H1 (cell line): ENCODE data around the gene HECTD1. TPM values are rescaled to one million over a fixed set of nuclear protein-coding genes. Genes with fewer than 3 reads are reported as not detected.
"Not testable (repeated sequence)": the region's sequence is repeated elsewhere in the genome, so short reads cannot be mapped to it uniquely, and the experiment has no call there.

ENCODE experiments used
- CTCF ChIA-PET: fragments of 300-600 bp; sonication (Branson Sonifier 250); formaldehyde crosslinking; loops from one replicate; lab custom pipeline; 2021; ENCODE audit not compliant: partially characterized antibody; lab: Charles Lee
- POLR2A ChIA-PET: fragments of 300-600 bp; sonication (Branson Sonifier 250); formaldehyde crosslinking; loops from one replicate; lab custom pipeline; 2021; ENCODE audit warnings: inconsistent platforms; ENCODE audit not compliant: partially characterized antibody; lab: Charles Lee
- DNase-seq, 2 experiments: peaks; one replicate each; pipeline versions ENCODE4 v3.0.0 to v3.0.0-alpha.2; 2010 to 2022; ENCODE audit warnings: low spot score in 2 of 2, low read depth in 1 of 2, mixed read lengths in 1 of 2
- FAIRE-seq: peaks from 2 replicates; lab custom pipeline; 2011; peaks lifted over from hg19 to GRCh38; lab: Jason Lieb, UNC
- H2AFZ ChIP-seq: 2 replicates; pipeline ENCODE4 v1.8.1; 2012; ENCODE audit warnings: low read length, inconsistent platforms
- H2AK5ac ChIP-seq: 2 replicates; pipeline ENCODE4 v1.6.1; 2013; ENCODE audit warnings: low read depth, low read length
- H2BK120ac ChIP-seq: replicated peaks from 2 replicates; pipeline ENCODE3; 2013; ENCODE audit warnings: low read depth, low read length, inconsistent platforms
- H2BK12ac ChIP-seq: 2 replicates; pipeline ENCODE4 v1.6.1; 2013; ENCODE audit warnings: low read depth, low read length
- H2BK15ac ChIP-seq: 2 replicates; pipeline ENCODE4 v1.6.1; 2013; ENCODE audit warnings: low read length
- H2BK20ac ChIP-seq: 2 replicates; pipeline ENCODE4 v1.6.1; 2013; ENCODE audit warnings: low read length
- H2BK5ac ChIP-seq: 2 replicates; pipeline ENCODE4 v1.6.1; 2013; ENCODE audit warnings: low read depth, low read length
- H3K14ac ChIP-seq: 2 replicates; pipeline ENCODE4 v1.6.1; 2013; ENCODE audit warnings: inconsistent platforms; ENCODE audit not compliant: insufficient read length
- H3K18ac ChIP-seq: 2 replicates; pipeline ENCODE4 v1.6.1; 2013; ENCODE audit warnings: low read length; ENCODE audit errors: extremely low read depth
- H3K23ac ChIP-seq: 2 replicates; pipeline ENCODE4 v1.6.1; 2013; ENCODE audit warnings: inconsistent platforms; ENCODE audit not compliant: insufficient read length
- H3K23me2 ChIP-seq: 2 replicates; pipeline ENCODE4 v1.6.1; 2013; ENCODE audit warnings: low read depth, low read length
- H3K27ac ChIP-seq: 2 replicates; pipeline ENCODE4 v1.6.1; 2011; ENCODE audit warnings: low read depth, low read length, inconsistent platforms
- H3K27me3 ChIP-seq, 4 experiments: replicated peaks in 1 of 4; 1 replicate in 1 of 4; 2 replicates in 3 of 4; pipeline versions ENCODE4 v1.6.1 to v1.8.1; 2011 to 2013; ENCODE audit warnings: low read length in 3 of 4, mild to moderate bottlenecking in 3 of 4, inconsistent platforms in 2 of 4, mixed read lengths in 2 of 4, moderate library complexity in 1 of 4; ENCODE audit not compliant: control insufficient read depth in 3 of 4, insufficient read depth in 3 of 4; ENCODE audit errors: extremely low read depth in 1 of 4
- H3K36me3 ChIP-seq, 4 experiments: 2 replicates each; pipeline versions ENCODE4 v1.6.1 to v1.8.1; 2011 to 2013; ENCODE audit warnings: mild to moderate bottlenecking in 4 of 4, low read length in 3 of 4, moderate library complexity in 2 of 4, control low read depth in 1 of 4, inconsistent platforms in 1 of 4; ENCODE audit not compliant: insufficient read depth in 4 of 4, control insufficient read depth in 2 of 4
- H3K4ac ChIP-seq: replicated peaks from 2 replicates; pipeline ENCODE3; 2013; ENCODE audit warnings: low read length, low read depth, mixed read lengths, inconsistent platforms; ENCODE audit not compliant: insufficient read length
- H3K4me1 ChIP-seq, 4 experiments: replicated peaks in 1 of 4; 1 replicate in 1 of 4; 2 replicates in 3 of 4; pipeline versions ENCODE4 v1.6.1 to v1.8.1; 2011 to 2013; ENCODE audit warnings: low read length in 3 of 4, inconsistent platforms in 2 of 4, mixed read lengths in 1 of 4; ENCODE audit not compliant: insufficient read depth in 4 of 4, control insufficient read depth in 3 of 4
- H3K4me2 ChIP-seq, 2 experiments: 2 replicates each; pipeline versions ENCODE4 v1.6.1 to v1.8.1; 2011 to 2013; ENCODE audit warnings: low read depth in 2 of 2, low read length in 2 of 2, control low read depth in 1 of 2, inconsistent platforms in 1 of 2, mild to moderate bottlenecking in 1 of 2; ENCODE audit not compliant: insufficient read depth in 1 of 2
- H3K4me3 ChIP-seq, 4 experiments: fragments of 200-600, 300-600 bp in 1 of 4; sonication (generic), shearing (Covaris generic), sonication (Bioruptor Twin) in 1 of 4; 2 replicates each; pipeline versions ENCODE4 v1.5.1 to v1.8.1; 2011 to 2016; ENCODE audit warnings: low read length in 4 of 4, low read depth in 3 of 4, control low read depth in 2 of 4, inconsistent platforms in 2 of 4, mild to moderate bottlenecking in 2 of 4, mixed read lengths in 1 of 4, moderate library complexity in 1 of 4; ENCODE audit not compliant: insufficient read depth in 2 of 4; ENCODE audit errors: extremely low read depth in 1 of 4
- H3K56ac ChIP-seq: replicated peaks from 2 replicates; pipeline ENCODE3; 2013; ENCODE audit warnings: low read depth, mild to moderate bottlenecking, mixed read lengths, low read length, inconsistent platforms; ENCODE audit not compliant: insufficient read length
- H3K79me1 ChIP-seq: 2 replicates; pipeline ENCODE4 v1.6.1; 2013; ENCODE audit warnings: low read depth, low read length, control low read depth
- H3K79me2 ChIP-seq, 2 experiments: 2 replicates each; pipeline versions ENCODE4 v1.6.1 to v1.8.1; 2012 to 2013; ENCODE audit warnings: low read length in 2 of 2, mild to moderate bottlenecking in 2 of 2, inconsistent platforms in 1 of 2; ENCODE audit not compliant: insufficient read depth in 2 of 2, control insufficient read depth in 1 of 2
- H3K9ac ChIP-seq, 4 experiments: replicated peaks in 1 of 4; 1 replicate in 1 of 4; 2 replicates in 3 of 4; pipeline versions ENCODE4 v1.6.1 to v1.8.1; 2011 to 2013; ENCODE audit warnings: low read depth in 3 of 4, low read length in 3 of 4, control low read depth in 2 of 4, mild to moderate bottlenecking in 2 of 4, moderate library complexity in 2 of 4, inconsistent platforms in 1 of 4; ENCODE audit errors: extremely low read depth in 1 of 4
- H3K9me3 ChIP-seq, 2 experiments: 2 replicates each; pipeline versions ENCODE4 v1.6.1 to v1.8.1; 2012 to 2013; ENCODE audit warnings: mild to moderate bottlenecking in 2 of 2, moderate library complexity in 2 of 2, control low read depth in 1 of 2, inconsistent platforms in 1 of 2, low read depth in 1 of 2, low read length in 1 of 2, mixed read lengths in 1 of 2; ENCODE audit not compliant: insufficient read depth in 2 of 2
- H4K20me1 ChIP-seq, 2 experiments: replicated peaks in 1 of 2; 2 replicates each; pipeline versions ENCODE3 to v1.8.1; 2011 to 2013; ENCODE audit warnings: inconsistent platforms in 2 of 2, low read length in 2 of 2, mild to moderate bottlenecking in 1 of 2; ENCODE audit not compliant: insufficient read depth in 2 of 2, control insufficient read depth in 1 of 2
- H4K5ac ChIP-seq: 2 replicates; pipeline ENCODE4 v1.6.1; 2013; ENCODE audit warnings: low read length, low read depth, mixed read lengths, inconsistent platforms; ENCODE audit not compliant: insufficient read length
- H4K8ac ChIP-seq: 2 replicates; pipeline ENCODE4 v1.8.0; 2013; ENCODE audit warnings: mild to moderate bottlenecking, moderate library complexity, low read length, inconsistent platforms; ENCODE audit not compliant: insufficient read depth; ENCODE audit errors: extremely low read depth
- H4K91ac ChIP-seq: replicated peaks from 2 replicates; pipeline ENCODE3; 2013; ENCODE audit warnings: low read length, mixed read lengths, inconsistent platforms; ENCODE audit not compliant: insufficient read length
- POU5F1 ChIP-seq: IDR thresholded peaks from 2 replicates; pipeline ENCODE4 v1.6.1; 2011; ENCODE audit warnings: low read depth, mild to moderate bottlenecking, low read length, moderate library complexity
- WGBS, 2 experiments: shearing (Covaris generic) in 1 of 2; methylation state at CpG; one replicate each; pipeline versions ENCODE4 v1.1.6 to v1.1.7; 2013 to 2015; ENCODE audit warnings: low lambda C conversion rate in 2 of 2, mixed read lengths in 2 of 2, inconsistent platforms in 1 of 2, low coverage in 1 of 2, missing lambda C conversion rate in 1 of 2; ENCODE audit not compliant: insufficient replicate concordance in 2 of 2, insufficient coverage in 1 of 2, insufficient read length in 1 of 2; ENCODE audit errors: extremely low coverage in 1 of 2, missing lambda C conversion rate in 1 of 2; 5-methylcytosine and 5-hydroxymethylcytosine counted together
- polyA plus RNA-seq, 7 experiments: library from polyadenylated mRNA; depleted of rRNA in 3 of 7; stranded (reverse) in 5 of 7; unstranded in 2 of 7; fragments of >200 nt in 5 of 7; fragments of 200-250 nt in 2 of 7; gene quantifications; 1 replicate in 5 of 7; 2 replicates in 1 of 7; 4 replicates in 1 of 7; pipeline versions ENCODE4 v1.2.1 to v1.2.3, GENCODE V29; 2011 to 2013; ENCODE audit warnings: missing spikeins in 2 of 7, mixed read lengths in 2 of 7
- total RNA-seq: library from RNA; stranded (reverse); fragmentation: NEBNext Ultra II Directional; extraction: Animal tissue kit (Norgen Biotek cat#: 25700); gene quantifications from 2 replicates; pipeline ENCODE4 v1.2.1, GENCODE V29; 2021

HECTD1 gene
- total and polyA plus RNA-seq, 2 of the 8 experiments (the other 6 are each of a cell fraction or from before 2014, with no cell fraction given), result 44.7 to 105 TPM

DNA sequence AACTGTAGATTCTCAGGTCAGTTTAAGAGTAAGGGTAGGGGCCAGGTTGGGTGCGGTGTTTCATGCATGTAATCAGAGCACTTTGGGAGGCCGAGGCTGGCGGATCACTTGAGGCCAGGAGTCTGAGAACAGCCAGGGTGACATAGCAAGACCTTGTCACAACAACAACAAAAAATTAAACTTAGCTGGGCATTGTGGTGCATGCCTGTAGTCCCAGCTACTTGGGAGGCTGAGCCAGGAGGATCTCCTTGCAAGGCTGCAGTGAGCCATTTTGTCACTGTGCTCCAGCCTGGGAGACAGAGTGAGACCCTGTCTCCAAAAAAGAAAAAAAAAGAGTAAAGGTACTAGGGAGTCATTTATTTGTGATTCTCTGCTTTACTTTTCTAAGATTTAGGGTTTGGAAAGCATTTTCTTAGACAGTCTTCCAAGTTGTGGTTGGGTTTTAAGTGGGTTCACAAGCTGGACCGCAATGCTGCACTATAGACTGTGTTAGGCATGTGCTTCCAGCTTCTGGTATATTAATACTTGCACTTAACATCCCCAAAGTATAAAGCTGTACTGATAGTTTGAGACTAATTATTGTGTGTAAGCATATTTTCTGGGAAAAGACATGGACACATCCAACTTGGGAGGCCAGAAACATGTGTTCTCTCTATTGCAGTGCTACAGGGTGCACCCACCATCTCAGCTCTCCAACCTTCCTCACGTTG, 49.1 kb upstream of the HECTD1 start (continued):
- TF ChIP-seq POU5F1, result no peak

GRCh38 chr14:31255918-31256317, 48.3 kb upstream of the HECTD1 start:
- CTCF ChIA-PET, result interaction anchor here (1.2 kb wide), 1 partner anchor 49 kb away, joined by 3 read pairs; the partner anchor contains the start of gene HECTD1
- POLR2A ChIA-PET, DNase-seq: not testable (repeated sequence)

More at GRCh38 chr14:31255918-31256317, 48.3 kb upstream of the HECTD1 start:
- H3K23ac ChIP-seq, H4K5ac ChIP-seq, H2BK5ac ChIP-seq, H3K27me3 ChIP-seq, H3K18ac ChIP-seq, H3K9me3 ChIP-seq, H2BK12ac ChIP-seq, H3K9ac ChIP-seq, FAIRE-seq, H3K36me3 ChIP-seq, H3K4me1 ChIP-seq, H3K79me1 ChIP-seq, H2BK15ac ChIP-seq, H4K91ac ChIP-seq, H2BK20ac ChIP-seq, H3K23me2 ChIP-seq, H4K20me1 ChIP-seq, H3K27ac ChIP-seq, H2AK5ac ChIP-seq, H3K79me2 ChIP-seq, H3K4me2 ChIP-seq, H2AFZ ChIP-seq, H3K4ac ChIP-seq, H3K14ac ChIP-seq, H3K56ac ChIP-seq, H3K4me3 ChIP-seq, H2BK120ac ChIP-seq: not testable (repeated sequence)
- H4K8ac ChIP-seq, result peak overlapping the region; percentile 51; the same call in 1 of the 2 replicates
- WGBS, 2 experiments, result 92% methylated on average over 4 of the region's 4 CpGs; no CpG with 5 or more reads in 1 of the 2 experiments
